GM19438 (cell line): ENCODE measurements around the gene ANKRD33.
"Not testable (repeated sequence)": the region's sequence is repeated elsewhere in the genome, so short reads cannot be mapped to it uniquely, and the experiment has no call there.

Experiments
- ATAC-seq: cut with Tn5 transposase; IDR thresholded peaks from one replicate; pipeline ENCODE4 v1.9.1; 2021; ENCODE audit warnings: low read depth; ENCODE audit not compliant: unreplicated experiment

The ANKRD33 gene

GRCh38 chr12:51873251-51873994, 14.5 kb upstream of the ANKRD33 start:
- no peak for ATAC-seq

DNA sequence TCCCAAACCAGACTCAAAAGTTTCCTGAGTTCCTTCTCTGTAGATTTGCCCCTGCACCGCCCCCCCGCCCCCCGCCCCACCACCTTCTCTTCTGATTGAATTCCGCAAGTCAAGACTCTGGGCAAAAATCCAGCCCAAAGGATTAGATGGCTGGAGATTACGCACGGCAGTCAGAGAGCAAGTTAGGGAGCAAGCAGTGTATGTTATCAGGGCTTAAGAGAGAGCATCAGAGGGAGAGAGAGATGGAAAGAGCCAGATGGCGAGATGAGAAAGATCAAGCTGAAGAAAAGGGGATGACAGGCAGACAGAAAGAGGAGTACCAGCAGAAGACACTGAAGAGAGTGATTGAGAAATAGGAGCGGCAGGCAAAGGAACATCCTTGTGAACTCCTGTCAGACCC, 13.9 kb upstream of the ANKRD33 start:
- no peak for ATAC-seq

DNA sequence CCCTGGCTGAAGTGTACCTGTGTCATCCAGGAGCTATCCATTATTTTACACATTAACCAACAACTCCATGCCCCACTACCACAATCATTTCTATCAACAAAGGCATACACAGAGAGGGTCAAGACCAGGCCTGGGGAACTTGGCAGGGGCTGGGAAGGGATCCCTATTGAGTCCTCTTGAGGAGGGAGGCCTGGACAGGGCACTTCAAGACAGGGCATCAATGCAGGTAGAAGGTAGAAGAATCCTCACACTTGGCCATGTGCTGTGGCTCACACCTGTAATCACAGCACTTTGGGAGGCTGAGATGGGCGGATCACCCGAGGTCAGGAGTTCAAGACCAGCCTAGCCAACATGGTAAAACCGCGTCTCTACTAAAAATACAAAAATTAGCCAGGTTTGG, 13.4 kb upstream of the ANKRD33 start:
- ATAC-seq = no peak

DNA sequence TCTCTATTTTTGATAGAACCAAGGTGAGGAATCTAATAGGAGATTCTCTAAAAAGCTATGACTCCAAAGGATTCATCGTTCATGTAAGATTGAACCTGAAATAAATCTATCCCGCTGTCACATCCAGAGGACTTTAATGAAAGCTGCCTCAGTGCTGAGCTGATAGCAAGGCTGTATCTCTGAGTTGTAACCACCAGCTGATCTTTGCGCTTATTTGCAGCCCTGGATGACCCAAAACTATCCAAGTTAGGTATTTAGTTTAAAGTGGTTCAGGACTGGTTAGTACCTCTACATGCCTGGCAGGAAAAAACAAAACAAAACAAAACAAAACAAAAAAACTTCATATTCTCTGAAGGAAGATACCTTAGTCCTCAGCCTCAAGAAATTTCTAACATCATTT, 8.8 kb upstream of the ANKRD33 start:
- no peak for ATAC-seq

- ATAC-seq = no peak
These were observed 4.6 kb upstream of the ANKRD33 start for GRCh38 chr12:51883295-51883694.

- no peak for ATAC-seq
These were observed 3.8 kb upstream of the ANKRD33 start for GRCh38 chr12:51883998-51884675.

- no peak for ATAC-seq
These were observed 3.1 kb upstream of the ANKRD33 start for GRCh38 chr12:51884676-51885229.

GRCh38 chr12:51885294-51886020, 2.4 kb upstream of the ANKRD33 start:
- not testable (repeated sequence) for ATAC-seq

GRCh38 chr12:51886021-51886710, 1.7 kb upstream of the ANKRD33 start:
- no peak for ATAC-seq

- no peak for ATAC-seq
These were observed 663 bp downstream of the ANKRD33 start for GRCh38 chr12:51888316-51889215.

- ATAC-seq = no peak
These were observed 1.6 kb downstream of the ANKRD33 start for GRCh38 chr12:51889216-51890132.

DNA sequence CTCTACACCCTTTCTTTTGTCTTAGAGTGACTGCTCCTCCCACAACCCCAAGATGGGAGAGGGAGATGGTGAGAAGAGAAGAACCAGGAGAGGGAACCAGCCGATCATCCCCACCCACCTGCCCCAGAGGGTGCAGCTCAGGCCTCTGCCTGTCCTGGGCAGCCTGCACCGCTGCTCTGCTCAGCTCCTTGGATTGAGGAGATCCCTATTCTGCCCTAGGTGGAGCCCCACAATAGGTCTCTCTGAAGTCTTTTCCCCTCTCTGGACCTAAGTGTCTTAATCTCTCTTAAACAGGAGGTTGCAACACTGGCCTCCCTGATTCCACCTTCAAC, 2.2 kb downstream of the ANKRD33 start:
- no peak for ATAC-seq

GRCh38 chr12:51890511-51891171, 2.7 kb downstream of the ANKRD33 start:
- no peak for ATAC-seq

GRCh38 chr12:51891843-51892242, 3.9 kb downstream of the ANKRD33 start:
- ATAC-seq = no peak

DNA sequence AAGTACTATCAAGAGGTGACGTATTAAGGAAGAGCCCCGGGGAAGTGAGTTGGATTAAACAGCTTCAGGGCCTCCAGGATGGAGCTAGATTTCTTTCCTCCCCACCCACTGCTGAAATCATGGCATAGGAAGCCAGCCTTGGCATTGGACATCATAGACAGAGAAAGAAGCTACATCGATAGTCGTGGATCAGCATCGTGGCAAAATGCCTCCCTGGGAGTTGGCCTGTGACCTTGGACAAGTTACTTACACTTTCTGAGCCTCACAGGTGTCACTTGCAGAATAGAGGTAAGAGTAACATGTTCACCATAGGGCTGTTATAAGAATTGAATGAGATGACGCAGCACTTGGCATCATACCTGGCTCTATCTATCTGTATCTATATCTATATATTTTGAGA, 5.9 kb downstream of the ANKRD33 start:
- ATAC-seq = no peak

DNA sequence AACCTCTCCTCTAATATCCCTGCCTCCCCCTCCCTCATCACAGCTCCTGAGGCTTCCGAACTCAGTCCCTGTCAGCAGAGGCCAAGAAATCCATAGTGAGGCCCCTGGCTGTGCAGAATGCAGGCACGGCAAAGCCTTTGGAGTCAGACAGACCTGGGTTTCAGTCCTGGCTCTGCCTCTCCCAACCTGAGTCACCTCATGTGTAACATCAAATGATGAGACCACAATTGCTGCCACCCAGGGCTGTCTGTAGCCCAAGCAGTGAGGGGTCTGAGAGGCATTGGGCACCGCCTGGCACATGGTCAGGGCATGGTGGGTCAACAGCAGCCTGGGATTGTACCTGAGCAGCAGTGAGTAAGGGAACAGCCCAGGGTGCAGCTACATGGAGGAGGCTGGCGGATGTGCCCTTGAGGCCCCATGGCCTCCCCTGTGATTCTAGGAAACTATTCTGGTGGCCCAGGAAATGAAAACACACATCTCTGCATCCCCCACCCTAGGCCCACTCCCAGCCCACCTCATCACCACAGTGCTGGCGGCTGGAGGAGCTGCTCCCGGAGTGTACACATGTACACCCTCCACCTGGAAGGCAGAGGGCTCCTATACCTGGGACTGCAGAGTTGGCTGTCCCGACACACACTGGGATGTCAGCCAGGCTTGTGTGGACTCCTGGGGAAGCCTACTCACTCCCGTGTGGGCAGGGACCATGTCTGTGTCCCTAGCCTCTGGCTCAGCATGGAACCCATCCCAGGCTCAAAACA, 7.7 kb downstream of the ANKRD33 start:
- no peak for ATAC-seq

DNA sequence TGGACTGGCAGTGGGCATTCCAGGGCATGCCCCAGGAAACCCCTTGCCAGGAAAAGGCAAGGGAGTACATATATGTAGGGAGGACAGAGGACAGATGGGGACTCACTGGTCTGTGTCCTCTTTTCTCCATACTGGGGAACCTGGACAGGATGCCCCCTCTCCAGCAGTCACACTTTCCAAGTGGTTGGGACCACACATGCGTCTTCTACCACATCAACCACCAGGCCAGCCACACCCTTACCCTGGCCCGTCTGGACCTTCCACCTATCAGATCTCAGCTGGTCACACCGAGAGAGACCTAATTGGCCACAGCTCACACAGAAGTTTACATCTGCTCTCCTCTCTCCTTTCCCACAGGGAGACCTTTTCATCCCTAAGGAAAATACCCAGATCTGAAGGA, 8.3 kb downstream of the ANKRD33 start:
- ATAC-seq = no peak

GRCh38 chr12:51897181-51897580, 9.3 kb downstream of the ANKRD33 start:
- ATAC-seq = no peak
